Measurements from ENCODE around the gene SYTL5. TPM values are rescaled to one million over a fixed set of nuclear protein-coding genes. Genes with fewer than 3 reads are reported as not detected.

The SYTL5 gene
- total and polyA plus RNA-seq, 8 donors: 0.50 to 7.7 (median 4.2) TPM

- DNase-seq (peak in 1 of 4 donors; percentile 44), ATAC-seq (no peak)
- Histone ChIP-seq H3K27me3 (no peaks in the 10 kb centered on the region), H3K9me3 (no peaks in the 10 kb centered on the region), H3K4me3 (no peak overlapping the region), H3K4me1 (no peaks in the 10 kb centered on the region), H3K27ac (no peak overlapping the region), H3K36me3 (no peaks in the 10 kb centered on the region)
- no peak for TF ChIP-seq CTCF (IDR thresholded peaks at IDR 0.05)
- intact Hi-C loops (cut with DNase I): no loop called here
These were observed 49.0 kb downstream of the SYTL5 start for GRCh38 chrX:38055170-38055847.

- Histone ChIP-seq H3K4me1 (no peaks in the 10 kb centered on the region), H3K27me3 (no peaks in the 10 kb centered on the region), H3K27ac (no peak overlapping the region), H3K9me3 (no peaks in the 10 kb centered on the region), H3K36me3 (no peaks in the 10 kb centered on the region), H3K4me3 (no peak overlapping the region)
- TF ChIP-seq CTCF (IDR thresholded peaks at IDR 0.05): no peak
- intact Hi-C loops (cut with DNase I): no loop called here
- DNase-seq (no peak), ATAC-seq (no peak)
These were observed 54.1 kb downstream of the SYTL5 start for GRCh38 chrX:38060331-38060878.

GRCh38 chrX:38061335-38061734, 55.0 kb downstream of the SYTL5 start:
- intact Hi-C loops (cut with DNase I): no loop called here
- H3K27me3 ChIP-seq: no peaks in the 10 kb centered on the region
- no peak overlapping the region for H3K27ac ChIP-seq
- DNase-seq (no peak), ATAC-seq (no peak)
- H3K4me3 ChIP-seq: no peak overlapping the region
- no peaks in the 10 kb centered on the region for H3K36me3 ChIP-seq
- TF ChIP-seq CTCF (IDR thresholded peaks at IDR 0.05): no peak
- H3K9me3 ChIP-seq: no peaks in the 10 kb centered on the region
- no peaks in the 10 kb centered on the region for H3K4me1 ChIP-seq

- H3K27me3 ChIP-seq: no peaks in the 10 kb centered on the region
These were observed 60.6 kb downstream of the SYTL5 start for GRCh38 chrX:38066934-38067333.

More at GRCh38 chrX:38066934-38067333, 60.6 kb downstream of the SYTL5 start:
- ATAC-seq (no peak), DNase-seq (no peak)
- Histone ChIP-seq H3K27ac (no peak overlapping the region), H3K4me3 (no peak overlapping the region), H3K36me3 (no peaks in the 10 kb centered on the region), H3K4me1 (no peaks in the 10 kb centered on the region), H3K9me3 (no peaks in the 10 kb centered on the region)
- no peak for TF ChIP-seq CTCF (IDR thresholded peaks at IDR 0.05)
- intact Hi-C loops (cut with DNase I): no loop called here
